Parathyroid adenoma (tissue), 2 donors: Measurements from ENCODE around the gene ZNF487.

Source experiments
- H2AFZ ChIP-seq: fragments of 300-600 bp; sonication (generic); one replicate; pipeline ENCODE4 v1.7.0; 2017; ENCODE audit warnings: antibody characterized with exemption, mild to moderate bottlenecking
- H3K27ac ChIP-seq: fragments of 300-600 bp; sonication (generic); one replicate; pipeline ENCODE4 v1.7.0; 2017
- H3K27me3 ChIP-seq: fragments of 300-600 bp; sonication (generic); one replicate; pipeline ENCODE4 v1.7.0; 2017; ENCODE audit warnings: low read length; ENCODE audit not compliant: control insufficient read depth, insufficient read depth
- H3K36me3 ChIP-seq: fragments of 300-600 bp; sonication (generic); one replicate; pipeline ENCODE4 v1.7.0; 2017; ENCODE audit warnings: low read length; ENCODE audit not compliant: control insufficient read depth, insufficient read depth
- H3K4me1 ChIP-seq: fragments of 300-600 bp; sonication (generic); one replicate; pipeline ENCODE4 v1.7.0; 2017; ENCODE audit warnings: control low read depth
- H3K4me2 ChIP-seq: fragments of 300-600 bp; sonication (generic); one replicate; pipeline ENCODE4 v1.7.0; 2017; ENCODE audit warnings: low read length
- H3K4me3 ChIP-seq: fragments of 300-600 bp; sonication (generic); one replicate; pipeline ENCODE4 v1.7.0; 2017; ENCODE audit warnings: low read depth, low read length
- H3K79me2 ChIP-seq: fragments of 300-600 bp; sonication (generic); one replicate; pipeline ENCODE4 v1.7.0; 2017; ENCODE audit warnings: control low read depth
- H3K9ac ChIP-seq: fragments of 300-600 bp; sonication (generic); one replicate; pipeline ENCODE4 v1.7.0; 2017; ENCODE audit warnings: mild to moderate bottlenecking
- H3K9me3 ChIP-seq: fragments of 300-600 bp; sonication (generic); one replicate; pipeline ENCODE4 v1.7.0; 2017; ENCODE audit warnings: low read length; ENCODE audit not compliant: control insufficient read depth
- TF ChIP-seq, protein P1 (sequence below): fragments of 300-600 bp; sonication (generic); IDR thresholded peaks from one replicate; pipeline ENCODE4 v1.7.0; 2017; ENCODE audit warnings: antibody characterized with exemption, mild to moderate bottlenecking
- donor health status: primary hyperparathyroidism.

ZNF487 gene

DNA sequence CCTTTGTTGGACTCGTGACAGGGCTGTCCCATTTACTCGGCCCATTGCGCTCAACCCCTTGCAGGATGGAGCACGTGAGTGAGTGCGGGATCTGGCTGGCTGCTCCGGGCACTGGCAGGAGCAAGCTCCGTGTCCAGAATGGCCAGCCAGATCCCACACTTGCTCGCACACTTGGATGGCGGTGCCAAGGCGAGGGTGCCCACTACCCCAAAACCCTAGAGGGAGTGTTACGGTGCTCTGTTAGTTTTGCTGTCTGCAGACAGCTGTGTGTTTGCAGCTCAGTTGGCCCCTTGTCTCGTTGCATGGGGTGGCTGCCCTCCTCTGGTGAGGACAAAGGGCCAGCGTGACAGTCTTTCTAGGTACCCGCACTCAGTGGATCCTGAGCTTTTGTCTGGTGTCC, 34.2 kb downstream of the ZNF487 start:
- H3K4me3 ChIP-seq, result no peak overlapping the region
- TF ChIP-seq, protein P1, sequence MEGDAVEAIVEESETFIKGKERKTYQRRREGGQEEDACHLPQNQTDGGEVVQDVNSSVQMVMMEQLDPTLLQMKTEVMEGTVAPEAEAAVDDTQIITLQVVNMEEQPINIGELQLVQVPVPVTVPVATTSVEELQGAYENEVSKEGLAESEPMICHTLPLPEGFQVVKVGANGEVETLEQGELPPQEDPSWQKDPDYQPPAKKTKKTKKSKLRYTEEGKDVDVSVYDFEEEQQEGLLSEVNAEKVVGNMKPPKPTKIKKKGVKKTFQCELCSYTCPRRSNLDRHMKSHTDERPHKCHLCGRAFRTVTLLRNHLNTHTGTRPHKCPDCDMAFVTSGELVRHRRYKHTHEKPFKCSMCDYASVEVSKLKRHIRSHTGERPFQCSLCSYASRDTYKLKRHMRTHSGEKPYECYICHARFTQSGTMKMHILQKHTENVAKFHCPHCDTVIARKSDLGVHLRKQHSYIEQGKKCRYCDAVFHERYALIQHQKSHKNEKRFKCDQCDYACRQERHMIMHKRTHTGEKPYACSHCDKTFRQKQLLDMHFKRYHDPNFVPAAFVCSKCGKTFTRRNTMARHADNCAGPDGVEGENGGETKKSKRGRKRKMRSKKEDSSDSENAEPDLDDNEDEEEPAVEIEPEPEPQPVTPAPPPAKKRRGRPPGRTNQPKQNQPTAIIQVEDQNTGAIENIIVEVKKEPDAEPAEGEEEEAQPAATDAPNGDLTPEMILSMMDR, result no peak
- H3K9ac ChIP-seq, result no peak overlapping the region
- H3K27ac ChIP-seq, result no peak overlapping the region
- no peaks in the 10 kb centered on the region for H3K4me1 ChIP-seq
- no peaks in the 10 kb centered on the region for H3K27me3 ChIP-seq
- no peak overlapping the region for H3K4me2 ChIP-seq
- no peaks in the 10 kb centered on the region for H3K9me3 ChIP-seq
- H3K36me3 ChIP-seq, result no peaks in the 10 kb centered on the region
- H2AFZ ChIP-seq, result no peak overlapping the region
- H3K79me2 ChIP-seq, result no peaks in the 10 kb centered on the region

GRCh38 chr10:43471935-43472720, 35.2 kb downstream of the ZNF487 start:
- H3K36me3 ChIP-seq, result no peaks in the 10 kb centered on the region
- no peaks in the 10 kb centered on the region for H3K27me3 ChIP-seq
- no peak overlapping the region for H3K4me3 ChIP-seq
- no peaks in the 10 kb centered on the region for H3K9me3 ChIP-seq
- H3K9ac ChIP-seq, result no peak overlapping the region
- H3K79me2 ChIP-seq, result no peaks in the 10 kb centered on the region
- no peak overlapping the region for H3K4me2 ChIP-seq
- H3K27ac ChIP-seq, result no peak overlapping the region
- H3K4me1 ChIP-seq, result no peaks in the 10 kb centered on the region
- TF ChIP-seq, protein P1, result no peak
- no peak overlapping the region for H2AFZ ChIP-seq

DNA sequence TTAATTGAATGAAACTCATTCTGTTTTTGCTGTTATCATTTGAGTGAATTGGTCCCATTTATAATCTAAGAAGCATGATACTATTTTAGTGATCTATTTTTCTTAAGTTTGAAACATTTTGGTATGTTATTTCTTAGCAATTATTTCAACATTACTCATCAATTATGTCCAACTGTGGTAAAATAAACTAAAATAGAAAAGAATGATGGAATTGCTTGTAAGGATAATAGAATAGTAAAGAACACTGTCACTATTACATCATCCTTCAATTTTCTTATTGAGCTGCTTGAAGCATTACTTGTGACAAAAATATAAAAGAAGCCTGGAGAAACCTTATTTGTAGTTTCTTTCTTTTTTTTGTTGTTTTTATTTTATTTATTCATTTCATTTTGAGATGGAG, 42.4 kb downstream of the ZNF487 start:
- Histone ChIP-seq H3K9me3 (peaks cover 6% of the 10 kb centered on the region), H3K27ac (no peak overlapping the region), H3K4me2 (no peak overlapping the region), H3K36me3 (no peaks in the 10 kb centered on the region), H3K4me1 (no peaks in the 10 kb centered on the region), H3K4me3 (no peak overlapping the region), H3K9ac (no peak overlapping the region), H3K27me3 (no peaks in the 10 kb centered on the region), H3K79me2 (no peaks in the 10 kb centered on the region), H2AFZ (no peak overlapping the region)
- TF ChIP-seq, protein P1, result no peak

- no peaks in the 10 kb centered on the region for H3K36me3 ChIP-seq
- H3K27me3 ChIP-seq, result no peaks in the 10 kb centered on the region
- H3K4me3 ChIP-seq, result no peak overlapping the region
- H3K4me2 ChIP-seq, result no peak overlapping the region
- H3K9ac ChIP-seq, result no peak overlapping the region
- no peaks in the 10 kb centered on the region for H3K4me1 ChIP-seq
- TF ChIP-seq, protein P1, result no peak
- H2AFZ ChIP-seq, result no peak overlapping the region
- peaks cover 6% of the 10 kb centered on the region for H3K9me3 ChIP-seq
- H3K27ac ChIP-seq, result no peak overlapping the region
- H3K79me2 ChIP-seq, result no peaks in the 10 kb centered on the region
Measured at GRCh38 chr10:43482319-43483078, 45.6 kb downstream of the ZNF487 start.
